Common myeloid progenitor, CD34-positive (primary cell): Measurements from ENCODE around the gene TAS2R43.
"Not testable (repeated sequence)": the region's sequence is repeated elsewhere in the genome, so short reads cannot be mapped to it uniquely, and the experiment has no call there.

Source experiments
- CTCF ChIA-PET: fragments of 350-600 bp; sonication (Branson Sonifier 250); formaldehyde crosslinking; loops from one replicate; lab custom pipeline; 2021; ENCODE audit warnings: antibody characterized with exemption; lab: Charles Lee
- POLR2A ChIA-PET: fragments of 350-600 bp; sonication (Branson Sonifier 250); formaldehyde crosslinking; loops from one replicate; lab custom pipeline; 2021; ENCODE audit warnings: antibody characterized with exemption; lab: Charles Lee
- DNase-seq, 3 donors: peaks; one replicate each; pipeline versions ENCODE4 v3.0.0 to v3.0.0-alpha.2; 2013
- H3K27ac ChIP-seq, 2 experiments: 1 replicate in 1 of 2; 2 replicates in 1 of 2; pipeline ENCODE4 v1.7.0; 2013; ENCODE audit warnings: inconsistent platforms in 2 of 2, low read length in 2 of 2, mild to moderate bottlenecking in 2 of 2, low read depth in 1 of 2, moderate library complexity in 1 of 2; ENCODE audit not compliant: severe bottlenecking in 2 of 2, insufficient read depth in 1 of 2, poor library complexity in 1 of 2
- H3K27me3 ChIP-seq, 5 experiments: replicated peaks in 2 of 5; 1 replicate in 3 of 5; 2 replicates in 2 of 5; pipeline versions ENCODE4 v1.6.1 to v1.7.0; 2013; ENCODE audit warnings: low read length in 4 of 5, mild to moderate bottlenecking in 2 of 5, moderate library complexity in 2 of 5, inconsistent platforms in 1 of 5; ENCODE audit not compliant: insufficient read depth in 5 of 5, control insufficient read depth in 4 of 5
- H3K36me3 ChIP-seq, 4 experiments: 1 replicate in 2 of 4; 2 replicates in 2 of 4; pipeline versions ENCODE4 v1.6.1 to v1.7.0; 2013; ENCODE audit warnings: low read length in 3 of 4, control low read depth in 1 of 4, mild to moderate bottlenecking in 1 of 4; ENCODE audit not compliant: control insufficient read depth in 4 of 4, insufficient read depth in 4 of 4
- H3K4me1 ChIP-seq, 4 experiments: 1 replicate in 3 of 4; 2 replicates in 1 of 4; pipeline versions ENCODE4 v1.6.1 to v1.7.1; 2013; ENCODE audit warnings: low read length in 3 of 4, mild to moderate bottlenecking in 3 of 4, control low read depth in 1 of 4, inconsistent platforms in 1 of 4, moderate library complexity in 1 of 4; ENCODE audit not compliant: control insufficient read depth in 4 of 4, insufficient read depth in 4 of 4; ENCODE audit errors: control extremely low read depth in 1 of 4
- H3K4me3 ChIP-seq, 7 experiments: 1 replicate in 4 of 7; 2 replicates in 3 of 7; pipeline versions ENCODE4 v1.5.1 to v1.7.0; 2013; ENCODE audit warnings: mild to moderate bottlenecking in 7 of 7, low read length in 6 of 7, moderate library complexity in 6 of 7, inconsistent platforms in 2 of 7, low read depth in 2 of 7, control low read depth in 1 of 7; ENCODE audit not compliant: insufficient read depth in 4 of 7, control insufficient read depth in 1 of 7; ENCODE audit errors: extremely low read depth in 1 of 7
- H3K9me3 ChIP-seq, 5 experiments: 1 replicate in 4 of 5; 2 replicates in 1 of 5; pipeline versions ENCODE4 v1.6.1 to v1.7.1; 2013; ENCODE audit warnings: low read length in 4 of 5, mild to moderate bottlenecking in 2 of 5, inconsistent platforms in 1 of 5, low read depth in 1 of 5, moderate library complexity in 1 of 5; ENCODE audit not compliant: control insufficient read depth in 4 of 5, insufficient read depth in 2 of 5; ENCODE audit errors: control extremely low read depth in 1 of 5
- WGBS: methylation state at CpG from one replicate; pipeline ENCODE4 v1.1.5; 2013; ENCODE audit not compliant: insufficient coverage; 5-methylcytosine and 5-hydroxymethylcytosine counted together

TAS2R43 gene

DNA sequence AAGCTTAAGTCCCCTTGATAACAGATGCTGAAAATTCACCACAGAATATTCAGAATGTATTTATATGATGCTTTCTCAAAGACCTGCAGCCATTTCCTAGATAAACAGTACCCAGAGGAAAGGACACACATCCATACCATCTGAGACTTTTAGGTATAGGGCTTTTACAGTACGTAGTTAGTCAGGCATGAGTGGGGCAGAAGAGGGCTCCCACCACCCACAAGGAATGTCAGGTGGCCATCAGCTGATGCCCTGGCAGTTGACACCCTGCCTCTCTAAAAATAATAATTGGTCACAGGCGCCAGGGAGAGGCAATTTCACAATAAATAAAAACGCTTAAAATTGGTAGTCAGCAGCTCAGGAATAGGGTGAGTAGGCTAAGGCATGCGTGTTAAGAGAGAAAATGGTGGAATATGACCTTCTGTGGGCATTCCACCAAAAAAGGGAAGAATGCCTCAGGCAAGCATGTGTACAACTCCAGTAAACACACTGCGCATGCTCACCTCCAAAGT is 22.2 kb downstream of the TAS2R43 start:
- Histone ChIP-seq H3K27me3 (no peaks in the 10 kb centered on the region), H3K9me3 (peaks cover 0 to 4% (median 0%) of the 10 kb centered on the region in 5 experiments), H3K4me1 (no peaks in the 10 kb centered on the region), H3K36me3 (peaks cover 0 to 10% (median 0%) of the 10 kb centered on the region in 4 experiments), H3K4me3 (no peak overlapping the region), H3K27ac (no peak overlapping the region)
- ChIA-PET CTCF (no interaction called here), POLR2A (no interaction called here)
- DNase-seq, result no peak
- WGBS, result 96% methylated on average over 3 of the region's 5 CpGs

DNA sequence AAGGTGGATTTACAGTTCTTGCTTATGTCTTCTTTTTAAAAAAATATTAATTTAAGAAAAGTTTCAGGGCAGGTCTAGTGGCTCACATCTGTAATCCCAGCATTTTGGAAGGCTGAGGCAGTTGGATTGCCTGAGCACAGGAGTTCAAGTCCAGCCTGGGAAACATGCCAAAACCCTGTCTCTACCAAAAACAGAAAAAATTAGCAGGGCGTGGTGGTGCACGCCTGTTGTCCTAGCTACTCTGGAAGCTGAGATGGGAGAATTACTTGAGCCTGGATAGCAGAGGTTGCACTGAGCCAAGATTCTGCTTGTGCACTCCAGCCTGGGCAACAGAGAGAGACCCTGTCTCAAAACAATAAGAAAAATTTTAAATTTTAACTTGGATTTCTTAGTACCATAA is 24.6 kb downstream of the TAS2R43 start:
- no peak overlapping the region for H3K4me3 ChIP-seq
- no peaks in the 10 kb centered on the region for H3K4me1 ChIP-seq
- CTCF ChIA-PET, result no interaction called here
- 90% methylated on average over 2 of the region's 2 CpGs for WGBS
- POLR2A ChIA-PET, result no interaction called here
- no peaks in the 10 kb centered on the region for H3K27me3 ChIP-seq
- no peak for DNase-seq
- H3K9me3 ChIP-seq, result peaks cover 0 to 4% (median 0%) of the 10 kb centered on the region in 5 experiments
- peaks cover 0 to 10% (median 2%) of the 10 kb centered on the region in 4 experiments for H3K36me3 ChIP-seq
- no peak overlapping the region for H3K27ac ChIP-seq

DNA sequence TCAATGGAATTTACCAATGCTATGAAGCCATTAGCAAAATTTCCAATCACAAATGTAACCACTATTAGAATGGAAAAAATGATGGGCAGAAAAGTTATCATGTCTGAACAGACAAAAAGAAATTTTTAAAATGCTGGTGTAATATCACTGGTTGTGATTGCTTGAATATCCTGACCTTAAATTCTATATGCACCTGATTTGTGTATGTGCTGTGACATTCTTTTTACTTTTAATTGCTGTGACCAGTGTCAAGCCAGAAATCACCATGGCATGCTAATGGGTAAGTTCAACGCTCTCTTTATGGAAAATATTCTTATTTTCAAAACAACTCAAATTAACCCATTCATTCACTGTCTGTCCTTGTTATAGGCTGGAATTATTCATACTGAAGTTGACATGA is 29.9 kb downstream of the TAS2R43 start, which contains the start of gene TAS2R46:
Gene TAS2R46 (minus strand): TSS at position 101 of the 400 bp plus-strand sequence. CDS start 0 bp downstream, at position 101.
- H3K4me3 ChIP-seq, DNase-seq, H3K27ac ChIP-seq, CTCF ChIA-PET, H3K9me3 ChIP-seq, H3K4me1 ChIP-seq, POLR2A ChIA-PET, H3K36me3 ChIP-seq, H3K27me3 ChIP-seq: not testable (repeated sequence)
- no CpG with 5 or more reads among the region's 1 CpG for WGBS

DNA sequence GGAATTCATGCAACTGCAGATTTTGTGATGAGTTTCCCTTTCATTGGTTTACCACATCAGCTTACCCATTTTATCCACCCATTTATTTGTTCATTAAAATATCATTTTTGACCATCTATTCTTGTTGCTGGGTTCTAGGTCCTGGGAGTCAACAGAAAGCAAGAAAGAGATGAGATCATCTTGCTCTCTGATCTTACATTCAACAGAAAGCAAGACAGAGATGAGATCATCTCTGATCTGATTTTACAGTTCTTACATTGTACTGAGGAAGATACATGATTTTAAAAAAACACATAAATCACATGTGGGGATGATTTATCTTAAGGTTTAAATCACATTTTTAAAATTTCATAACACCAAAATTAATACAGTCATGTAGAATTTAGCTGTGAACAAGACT is 32.3 kb downstream of the TAS2R43 start:
- Histone ChIP-seq H3K9me3 (peaks cover 0 to 2% (median 0%) of the 10 kb centered on the region in 5 experiments), H3K36me3 (peaks cover 0 to 11% (median 5%) of the 10 kb centered on the region in 4 experiments), H3K27me3 (no peaks in the 10 kb centered on the region), H3K4me3 (no peak overlapping the region), H3K27ac (no peak overlapping the region), H3K4me1 (no peaks in the 10 kb centered on the region)
- CTCF ChIA-PET, result no interaction called here
- POLR2A ChIA-PET, result no interaction called here
- DNase-seq, result no peak

DNA sequence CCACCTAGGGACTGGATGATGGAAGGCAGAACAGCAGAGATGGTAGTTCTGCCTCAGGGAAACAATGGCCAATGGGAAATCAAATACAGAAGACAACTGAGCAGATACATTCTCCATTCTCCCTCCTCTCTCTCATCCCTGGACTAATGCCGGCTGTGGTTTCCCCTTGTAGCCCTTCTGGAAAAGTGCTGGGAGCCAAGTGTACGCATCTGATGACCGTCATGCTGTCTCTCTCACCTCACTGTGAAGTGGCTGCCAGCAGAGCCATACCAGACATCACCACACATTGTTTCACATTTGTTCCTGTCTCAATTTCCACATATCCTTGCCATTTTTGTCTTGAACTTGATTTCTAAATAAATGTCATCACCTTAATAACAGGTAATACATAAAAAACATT is 33.1 kb downstream of the TAS2R43 start:
- Histone ChIP-seq H3K4me1 (no peaks in the 10 kb centered on the region), H3K9me3 (peaks cover 0 to 2% (median 0%) of the 10 kb centered on the region in 5 experiments), H3K27me3 (no peaks in the 10 kb centered on the region), H3K36me3 (peaks cover 0 to 9% (median 5%) of the 10 kb centered on the region in 4 experiments), H3K27ac (no peak overlapping the region), H3K4me3 (no peak overlapping the region)
- WGBS, result 97% methylated on average over 3 of the region's 3 CpGs
- no peak for DNase-seq
- ChIA-PET POLR2A (no interaction called here), CTCF (no interaction called here)

DNA sequence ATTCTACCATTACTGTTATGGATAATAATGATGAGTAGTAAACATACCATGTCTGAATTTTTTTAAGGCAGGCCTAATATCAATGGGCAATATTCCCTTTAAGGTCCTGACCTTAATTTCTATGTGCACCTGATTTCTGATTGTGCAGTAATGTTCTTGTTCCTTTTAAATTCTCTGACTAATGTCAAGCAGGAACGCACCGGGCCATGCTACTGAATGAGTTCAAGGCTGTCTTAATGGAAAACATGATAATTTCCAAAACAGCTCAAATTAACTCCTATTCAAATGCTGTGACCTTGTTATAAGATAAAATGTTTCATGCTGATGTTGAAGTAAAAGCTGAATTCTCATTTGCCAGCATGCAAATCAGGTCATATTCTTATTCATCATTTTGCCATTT is 36.8 kb downstream of the TAS2R43 start:
- CTCF ChIA-PET, result no interaction called here
- no peak overlapping the region for H3K27ac ChIP-seq
- H3K27me3 ChIP-seq, result no peaks in the 10 kb centered on the region
- peaks cover 0 to 12% (median 8%) of the 10 kb centered on the region in 4 experiments for H3K36me3 ChIP-seq
- no peak overlapping the region for H3K4me3 ChIP-seq
- DNase-seq, result no peak
- POLR2A ChIA-PET, result no interaction called here
- H3K4me1 ChIP-seq, result no peaks in the 10 kb centered on the region
- peaks cover 0 to 25% (median 4%) of the 10 kb centered on the region in 5 experiments for H3K9me3 ChIP-seq
- WGBS, result no CpG with 5 or more reads among the region's 2 CpGs

DNA sequence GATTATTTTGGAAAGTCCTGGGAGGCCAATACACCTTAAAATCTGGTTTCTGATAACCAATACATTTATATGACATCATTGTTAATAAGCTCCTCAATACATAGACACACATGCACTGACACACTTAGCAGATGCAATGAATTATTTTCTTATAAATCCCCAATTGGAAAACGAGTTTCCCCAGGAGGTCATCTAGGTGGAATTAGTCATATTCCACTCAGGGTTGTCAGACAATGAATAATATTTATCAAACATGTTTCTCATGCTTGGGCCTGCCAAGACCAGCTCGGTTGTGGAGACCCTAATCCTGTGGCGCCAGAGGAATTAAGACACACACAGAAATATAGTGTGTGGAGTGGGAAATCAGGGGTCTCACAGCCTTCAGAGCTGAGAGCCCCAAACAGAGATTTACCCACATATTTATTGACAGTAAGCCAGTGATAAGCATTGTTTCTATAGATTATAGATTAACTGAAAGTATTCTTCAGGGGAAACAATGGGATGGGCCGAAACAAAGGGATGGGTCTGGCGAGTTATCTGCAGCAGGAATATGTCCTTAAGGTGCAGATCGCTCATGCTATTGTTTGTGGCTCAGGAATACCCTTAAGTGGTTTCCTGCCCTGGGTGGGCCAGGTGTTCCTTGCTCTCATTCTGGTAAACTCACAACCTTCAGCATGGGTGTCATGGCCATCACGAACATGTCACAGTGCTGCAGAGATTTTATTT is 42.1 kb downstream of the TAS2R43 start:
- H3K4me1 ChIP-seq, POLR2A ChIA-PET, H3K27me3 ChIP-seq, H3K27ac ChIP-seq, H3K4me3 ChIP-seq, CTCF ChIA-PET: not testable (repeated sequence)
- WGBS, result 100% methylated on average over 5 of the region's 7 CpGs
- H3K9me3 ChIP-seq, result peaks cover 0 to 33% (median 10%) of the 10 kb centered on the region in 5 experiments
- peak in 1 of 3 donors; percentile 2 for DNase-seq
- peaks cover 7 to 34% (median 8%) of the 10 kb centered on the region in 4 experiments for H3K36me3 ChIP-seq
